GM19238 (cell line): ENCODE results near the gene SPDL1.

Experiments used
- DNase-seq: peaks from one replicate; pipeline ENCODE4 v3.0.0; 2011; ENCODE audit warnings: low spot score; ENCODE audit not compliant: insufficient read length

Gene SPDL1

GRCh38 chr5:169583424-169584220, at the start of gene SPDL1:
TSS of gene SPDL1 (plus strand) at chr5:169583773. CDS start at chr5:169588417, 4,644 bp downstream.
- DNase-seq = peak; percentile 56

DNA sequence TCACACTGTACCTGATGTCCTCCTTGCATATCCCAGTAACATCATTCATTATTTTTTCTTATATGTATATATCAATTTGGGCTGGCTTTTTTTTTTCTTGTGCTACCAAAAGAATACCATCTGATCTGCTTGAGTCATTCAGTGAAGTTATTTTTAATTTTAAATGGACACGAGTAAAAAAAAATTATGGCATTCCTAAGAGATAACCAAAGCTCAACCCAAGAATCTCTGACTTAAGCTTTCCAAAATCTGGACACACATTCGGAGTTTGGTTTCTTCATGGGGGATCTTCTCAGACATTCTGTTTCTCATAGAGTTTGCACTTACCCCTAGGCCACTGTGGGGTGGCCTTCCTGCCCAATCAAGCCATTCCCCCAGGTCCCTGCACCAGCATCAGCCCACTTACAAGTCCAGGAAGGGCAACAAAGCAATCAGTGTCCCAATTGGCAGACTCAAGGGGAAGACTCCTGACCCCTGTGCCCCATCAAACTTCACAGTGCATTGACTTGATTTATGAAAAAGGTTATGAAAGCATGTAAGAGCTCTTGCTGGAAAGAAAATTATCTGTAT, 49.2 kb upstream of the SPDL1 start:
- no peak for DNase-seq

GRCh38 chr5:169534939-169535338, 48.6 kb upstream of the SPDL1 start:
- DNase-seq = no peak

GRCh38 chr5:169538944-169539343, 44.6 kb upstream of the SPDL1 start:
- DNase-seq = no peak

- DNase-seq = no peak
Measured at GRCh38 chr5:169542811-169543210, 40.8 kb upstream of the SPDL1 start.

GRCh38 chr5:169544264-169544950, 39.2 kb upstream of the SPDL1 start:
- no peak for DNase-seq

- DNase-seq = no peak
Measured at GRCh38 chr5:169545762-169546161, 37.8 kb upstream of the SPDL1 start.

DNA sequence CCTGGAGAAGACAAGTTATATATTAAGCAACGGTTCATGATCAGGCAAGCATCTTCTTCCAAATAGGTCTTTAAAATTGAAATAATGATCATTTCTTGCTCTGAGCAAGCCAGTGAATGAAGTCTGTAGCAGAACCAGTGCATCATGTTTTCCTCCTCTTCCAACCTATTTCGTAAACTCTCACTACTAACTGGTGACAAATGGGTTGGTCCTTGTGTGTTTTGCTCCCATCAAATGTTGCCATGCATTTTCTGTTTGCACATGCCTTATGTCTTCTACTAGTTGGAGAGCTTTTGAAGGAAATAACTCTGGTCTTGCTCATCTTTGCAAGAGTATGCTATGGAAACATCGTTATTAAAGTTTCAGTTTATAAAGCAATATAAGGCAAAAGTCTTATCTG, 37.2 kb upstream of the SPDL1 start:
- no peak for DNase-seq

- DNase-seq = no peak
Measured at GRCh38 chr5:169547508-169547907, 36.1 kb upstream of the SPDL1 start.

GRCh38 chr5:169548315-169548714, 35.3 kb upstream of the SPDL1 start:
- DNase-seq = no peak

DNA sequence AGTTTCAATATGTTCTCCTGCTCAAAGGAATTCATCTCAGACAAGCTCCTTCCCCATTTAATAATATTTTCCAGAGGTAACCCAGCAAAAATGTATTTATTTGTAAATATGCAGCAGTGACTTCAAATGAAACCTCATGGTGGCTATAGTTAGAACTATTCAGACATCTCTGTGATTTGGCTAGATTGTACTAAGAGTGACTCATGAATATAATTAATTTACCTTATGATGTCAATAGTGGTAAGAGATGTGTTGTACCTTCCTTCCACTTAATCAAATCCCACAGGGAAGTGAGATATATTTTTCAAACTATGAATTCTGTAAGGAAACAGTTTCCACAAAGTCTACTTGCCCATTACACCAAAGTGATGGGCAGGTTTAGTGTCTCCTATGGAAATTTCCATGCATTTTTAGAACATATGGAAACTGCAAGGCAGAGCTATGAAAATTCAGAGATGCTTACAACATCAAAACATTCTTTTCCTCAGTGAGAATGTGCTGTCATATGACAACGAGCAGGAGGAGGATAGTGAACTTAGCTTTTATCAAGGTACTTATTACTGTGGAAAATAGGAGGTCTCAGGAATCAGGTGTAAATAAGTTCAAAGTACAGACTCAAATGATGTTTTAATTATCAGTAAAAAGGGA, 34.0 kb upstream of the SPDL1 start:
- DNase-seq = no peak

DNA sequence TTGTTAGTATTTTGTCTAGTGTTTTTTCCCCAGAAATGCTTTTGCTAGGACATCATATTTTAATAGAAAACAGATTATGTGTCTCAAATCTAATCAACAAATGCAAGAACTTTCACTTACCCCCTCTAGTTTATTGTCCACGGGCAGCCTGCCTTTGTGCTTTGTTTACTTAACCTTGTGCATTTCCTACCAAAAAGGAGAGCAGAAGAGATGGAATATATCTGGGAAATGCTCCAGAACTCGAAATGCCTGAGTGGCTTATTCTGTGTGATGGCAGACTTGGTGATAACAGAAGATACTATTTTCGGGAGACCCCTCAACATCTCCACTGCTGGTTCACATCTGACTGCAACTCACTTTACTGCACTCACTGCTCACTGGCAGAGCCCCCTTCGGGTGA, 33.3 kb upstream of the SPDL1 start:
- no peak for DNase-seq

DNA sequence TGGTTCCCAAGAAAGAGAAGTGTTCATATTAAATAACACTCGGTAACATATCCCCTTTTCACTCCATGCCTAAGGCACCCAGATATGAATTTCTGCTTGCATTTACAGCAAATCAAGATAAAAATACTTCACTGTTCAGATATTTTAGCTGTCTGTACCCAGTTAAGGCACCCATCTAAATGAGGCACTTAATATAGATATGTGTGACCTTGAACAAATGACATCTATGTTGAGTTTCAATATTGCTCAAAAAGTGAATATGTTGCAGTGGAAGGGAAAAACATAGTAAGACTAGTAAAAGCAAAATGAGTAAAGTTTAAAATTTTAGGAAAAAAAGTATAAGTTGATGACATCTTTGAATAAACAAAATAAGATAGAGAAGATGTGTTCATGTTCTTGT, 32.4 kb upstream of the SPDL1 start:
- no peak for DNase-seq

DNA sequence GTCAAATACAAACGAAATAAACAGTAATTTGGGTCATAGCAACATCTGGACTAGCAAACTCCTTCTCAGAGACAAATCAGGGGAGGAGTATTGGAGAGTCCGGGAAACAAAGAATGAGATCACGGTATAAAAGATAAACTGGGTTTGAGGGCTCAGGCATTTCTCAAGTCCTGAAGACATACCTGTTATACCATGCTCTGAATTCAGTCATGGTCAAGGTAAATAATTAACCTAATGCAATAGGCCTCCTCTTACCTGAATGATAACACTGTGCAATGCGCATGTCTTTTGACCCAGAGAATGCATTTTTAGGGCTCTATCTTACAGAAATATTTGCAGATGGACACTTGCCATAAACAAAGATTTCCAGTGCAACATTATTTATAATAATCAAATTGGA, 31.9 kb upstream of the SPDL1 start:
- DNase-seq = no peak

GRCh38 chr5:169554251-169554650, 29.3 kb upstream of the SPDL1 start:
- no peak for DNase-seq

GRCh38 chr5:169557838-169558237, 25.7 kb upstream of the SPDL1 start:
- no peak for DNase-seq

- DNase-seq = no peak
Measured at GRCh38 chr5:169561893-169562292, 21.7 kb upstream of the SPDL1 start.

- no peak for DNase-seq
Measured at GRCh38 chr5:169563369-169563768, 20.2 kb upstream of the SPDL1 start.

DNA sequence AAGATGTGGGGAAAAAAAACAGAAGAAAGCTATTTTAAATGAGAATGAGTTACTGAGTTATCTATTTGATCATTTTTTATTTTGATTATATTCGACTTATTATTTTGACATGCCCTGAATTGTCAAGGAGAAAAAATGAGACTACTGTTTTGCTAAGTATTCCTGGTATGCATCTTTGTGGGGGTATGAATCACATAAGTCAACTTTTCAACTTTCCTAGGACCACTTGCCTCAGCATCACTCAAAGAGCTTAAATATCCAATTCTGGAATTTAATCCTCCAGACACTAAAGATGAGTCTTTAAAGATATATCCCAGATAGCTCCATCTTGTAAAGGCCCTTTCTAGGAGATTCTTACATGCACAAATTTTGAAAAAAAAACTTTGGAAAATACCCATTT, 17.4 kb upstream of the SPDL1 start:
- DNase-seq = no peak

DNA sequence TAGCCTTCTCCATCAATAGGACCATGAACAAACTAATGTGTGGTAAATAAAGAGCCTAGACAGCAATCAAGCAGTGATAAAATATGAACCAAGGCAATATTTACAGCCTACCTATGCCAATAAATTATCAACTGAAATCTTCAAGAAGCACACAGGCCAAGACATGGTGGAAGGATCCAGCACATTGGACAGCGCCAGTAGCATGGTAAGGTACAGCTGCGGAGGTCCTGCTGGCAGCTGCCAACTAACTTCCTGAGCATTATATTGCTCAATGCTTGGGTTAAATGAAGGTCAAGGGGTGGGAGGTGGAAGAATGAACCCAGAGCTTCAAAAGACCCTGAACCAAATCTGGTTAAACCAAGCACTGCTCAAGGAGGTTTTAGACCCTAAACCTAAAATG, 16.5 kb upstream of the SPDL1 start:
- DNase-seq = no peak

DNA sequence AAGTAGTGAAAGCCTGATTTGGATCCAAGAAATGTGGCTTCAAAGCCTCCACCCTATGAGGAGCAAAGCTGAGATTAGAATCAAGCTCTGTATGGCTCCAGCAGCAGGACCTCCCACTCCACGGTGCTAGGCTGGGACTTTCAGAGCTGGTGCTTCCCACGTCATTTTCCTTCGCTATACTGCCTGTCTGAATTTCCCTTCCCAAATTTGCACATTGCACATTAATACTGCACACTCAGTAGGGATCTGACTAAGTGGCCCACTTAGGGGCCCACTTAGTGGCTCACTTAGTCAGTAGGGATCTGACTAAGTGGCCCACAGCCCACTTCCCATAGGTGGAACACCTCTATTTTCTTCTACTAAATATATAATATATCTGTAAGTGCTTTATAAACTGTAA, 14.1 kb upstream of the SPDL1 start:
- no peak for DNase-seq

DNA sequence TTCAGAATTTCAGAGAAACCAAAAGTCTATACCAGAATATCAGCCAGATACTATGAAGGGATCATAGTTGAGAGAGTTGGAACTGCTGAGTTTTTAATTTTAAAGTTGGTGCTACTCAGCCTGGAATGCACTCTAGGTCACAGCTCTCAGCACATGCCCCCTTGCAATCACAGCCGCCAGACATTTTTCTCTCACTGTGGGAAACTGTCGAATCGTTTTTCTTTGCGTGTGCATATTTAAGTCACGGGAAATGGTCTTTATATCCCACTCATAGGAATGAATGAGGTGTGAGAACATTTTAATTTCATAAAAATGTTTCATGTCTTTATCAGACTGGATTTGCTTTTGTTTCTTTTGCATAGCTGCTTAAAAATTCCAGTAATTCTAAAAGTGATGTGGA, 12.2 kb upstream of the SPDL1 start:
- DNase-seq = no peak
